ENCODE data around the gene PFN1.

DNA sequence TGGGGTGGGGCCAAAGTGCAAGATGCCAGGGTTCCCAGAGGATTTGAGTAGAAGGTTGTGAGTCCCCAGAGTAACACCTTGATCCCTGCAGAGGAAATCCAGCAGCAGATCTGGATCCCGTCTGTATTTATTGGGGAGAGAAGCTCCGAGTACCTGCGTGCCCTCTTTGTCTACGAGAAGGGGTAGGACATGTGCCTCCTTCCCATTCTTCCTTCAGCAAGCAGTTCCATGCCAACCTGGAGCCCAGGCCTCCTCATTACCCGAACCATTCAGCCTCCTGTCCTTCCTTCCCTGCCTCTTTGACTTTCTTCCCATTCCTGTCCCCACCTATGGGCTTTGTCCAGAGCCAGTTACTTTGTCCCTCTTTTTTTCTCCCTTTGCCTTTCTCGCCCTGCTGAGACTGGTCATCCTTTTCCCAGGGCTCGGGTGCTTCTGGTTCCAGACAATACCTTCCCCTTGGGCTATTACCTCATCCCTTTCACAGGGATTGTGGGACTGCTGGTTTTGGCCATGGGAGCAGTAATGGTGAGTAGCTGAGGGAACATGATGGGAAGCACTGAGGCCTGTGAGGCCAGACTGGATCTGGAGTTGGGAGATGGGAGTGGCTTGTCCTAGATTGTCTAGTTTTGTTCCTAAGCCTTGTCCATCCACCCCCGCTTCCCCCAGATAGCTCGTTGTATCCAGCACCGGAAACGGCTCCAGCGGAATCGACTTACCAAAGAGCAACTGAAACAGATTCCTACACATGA is 5.4 kb downstream of the PFN1 start:
- TF ChIP-seq, protein P1, sequence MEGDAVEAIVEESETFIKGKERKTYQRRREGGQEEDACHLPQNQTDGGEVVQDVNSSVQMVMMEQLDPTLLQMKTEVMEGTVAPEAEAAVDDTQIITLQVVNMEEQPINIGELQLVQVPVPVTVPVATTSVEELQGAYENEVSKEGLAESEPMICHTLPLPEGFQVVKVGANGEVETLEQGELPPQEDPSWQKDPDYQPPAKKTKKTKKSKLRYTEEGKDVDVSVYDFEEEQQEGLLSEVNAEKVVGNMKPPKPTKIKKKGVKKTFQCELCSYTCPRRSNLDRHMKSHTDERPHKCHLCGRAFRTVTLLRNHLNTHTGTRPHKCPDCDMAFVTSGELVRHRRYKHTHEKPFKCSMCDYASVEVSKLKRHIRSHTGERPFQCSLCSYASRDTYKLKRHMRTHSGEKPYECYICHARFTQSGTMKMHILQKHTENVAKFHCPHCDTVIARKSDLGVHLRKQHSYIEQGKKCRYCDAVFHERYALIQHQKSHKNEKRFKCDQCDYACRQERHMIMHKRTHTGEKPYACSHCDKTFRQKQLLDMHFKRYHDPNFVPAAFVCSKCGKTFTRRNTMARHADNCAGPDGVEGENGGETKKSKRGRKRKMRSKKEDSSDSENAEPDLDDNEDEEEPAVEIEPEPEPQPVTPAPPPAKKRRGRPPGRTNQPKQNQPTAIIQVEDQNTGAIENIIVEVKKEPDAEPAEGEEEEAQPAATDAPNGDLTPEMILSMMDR (IDR thresholded peaks at IDR 0.05; ENCODE audit: poor library complexity, severe bottlenecking) = no peak
- TF ChIP-seq EZH2 (IDR thresholded peaks at IDR 0.05; ENCODE audit: borderline replicate concordance, insufficient read depth, low read length, poor library complexity, severe bottlenecking) = no peak
- no peak for TF ChIP-seq RAD21 (conservative IDR thresholded peaks at IDR 0.05)
